Esophagus squamous epithelium (tissue), 5 donors: Measurements from ENCODE around the gene DPP4. TPM values are rescaled to one million over a fixed set of nuclear protein-coding genes. Genes with fewer than 3 reads are reported as not detected.

ENCODE experiments used
- DNase-seq: peaks from one replicate; lab custom pipeline; 2025; lab: John Stamatoyannopoulos, UW
- H3K27ac ChIP-seq, 4 donors: fragments of 200-600 bp; sonication (generic); one replicate each; pipeline ENCODE4 v1.5.1; 2016 to 2019; ENCODE audit warnings: mild to moderate bottlenecking in 1 of 4
- H3K27me3 ChIP-seq, 4 donors: fragments of 200-600 bp; sonication (generic); 1 replicate in 3 of 4; 2 replicates in 1 of 4; pipeline versions ENCODE4 v1.5.1 to v1.6.0; 2017 to 2021; ENCODE audit warnings: antibody characterized with exemption in 1 of 4
- H3K36me3 ChIP-seq, 3 donors: fragments of 200-600 bp; sonication (generic); one replicate each; pipeline ENCODE4 v1.5.1; 2016 to 2019
- H3K4me1 ChIP-seq, 3 donors: fragments of 200-600 bp; sonication (generic); one replicate each; pipeline ENCODE4 v1.5.1; 2017 to 2019
- H3K4me3 ChIP-seq, 4 donors: fragments of 200-600 bp; sonication (generic); 1 replicate in 3 of 4; 2 replicates in 1 of 4; pipeline ENCODE4 v1.5.1; 2016 to 2019; ENCODE audit warnings: mild to moderate bottlenecking in 2 of 4, moderate library complexity in 1 of 4
- H3K9me3 ChIP-seq, 3 donors: fragments of 200-600 bp; sonication (generic); one replicate each; pipeline ENCODE4 v1.5.1; 2016 to 2019
- CTCF ChIP-seq, 6 experiments: fragments of 450-650 bp in 4 of 6; fragments of 200-600 bp in 2 of 6; sonication (generic) in 2 of 6; IDR thresholded peaks; one replicate each; pipeline ENCODE4 v1.5.1; 2016 to 2019; ENCODE audit warnings: antibody characterized with exemption in 6 of 6, mild to moderate bottlenecking in 4 of 6, moderate library complexity in 4 of 6
- POLR2A ChIP-seq, 4 donors: fragments of 450-650 bp; IDR thresholded peaks; one replicate each; pipeline ENCODE4 v1.6.1; 2017; ENCODE audit warnings: antibody characterized with exemption in 4 of 4, mild to moderate bottlenecking in 4 of 4, moderate library complexity in 3 of 4
- WGBS, 2 donors: methylation state at CpG; one replicate each; pipeline ENCODE4 v1.1.5; 2018; 5-methylcytosine and 5-hydroxymethylcytosine counted together
- intact Hi-C: fragments of 100-400 bp; cut with DNase I; formaldehyde crosslinking; loops from one replicate; pipeline ENCODE4 v1.15.0; 2022
- total RNA-seq, 4 donors: library from RNA; depleted of rRNA; stranded (reverse); fragments of >200 nt; gene quantifications; one replicate each; pipeline ENCODE4 v1.1.0, GENCODE V29; 2016
- donor health status: DM: yes; HTN: yes; CAD: no.

Gene DPP4
- total RNA-seq, 4 donors from 2014 or later = 0.97 to 3.1 (median 3.0) TPM; not detected in 1

DNA sequence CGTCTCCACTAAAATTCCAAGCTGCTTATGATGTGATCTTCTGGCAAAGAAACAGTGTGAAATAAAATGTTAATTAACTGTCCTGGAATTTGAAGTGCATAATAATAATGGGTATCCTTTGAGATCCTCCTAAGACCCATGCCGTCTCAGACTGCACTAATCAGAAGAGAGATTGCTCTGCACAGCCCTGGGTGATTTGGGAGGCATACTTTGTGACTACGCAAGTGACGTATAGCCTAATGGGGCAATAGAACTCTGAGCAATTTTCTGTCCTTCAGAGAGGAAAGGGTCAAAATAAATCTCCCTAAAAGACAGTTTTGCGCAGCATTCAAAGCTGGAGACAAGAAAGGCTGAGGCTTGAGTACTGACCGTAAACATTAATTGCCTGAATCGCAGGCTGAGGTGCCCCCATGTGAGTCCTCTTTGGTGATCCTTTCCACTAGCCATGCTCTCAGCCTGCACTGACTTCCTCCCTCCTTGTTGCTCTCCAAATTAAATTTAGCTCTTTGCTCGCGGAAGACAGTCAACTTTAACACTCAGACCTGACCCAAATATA, 76.0 kb downstream of the DPP4 start:
- no peak overlapping the region for H3K4me3 ChIP-seq
- DNase-seq = no peak
- intact Hi-C loops = no loop called here
- TF ChIP-seq POLR2A (IDR thresholded peaks at IDR 0.05) (no peak), CTCF (IDR thresholded peaks at IDR 0.05) (no peak)
- no peaks in the 10 kb centered on the region for H3K27me3 ChIP-seq
- no peaks in the 10 kb centered on the region for H3K36me3 ChIP-seq
- H3K27ac ChIP-seq = no peak overlapping the region
- no peaks in the 10 kb centered on the region for H3K4me1 ChIP-seq
- 75 to 81% methylated on average over 7 to 9 of the region's 9 CpGs for WGBS, 2 donors
- H3K9me3 ChIP-seq = no peaks in the 10 kb centered on the region

DNA sequence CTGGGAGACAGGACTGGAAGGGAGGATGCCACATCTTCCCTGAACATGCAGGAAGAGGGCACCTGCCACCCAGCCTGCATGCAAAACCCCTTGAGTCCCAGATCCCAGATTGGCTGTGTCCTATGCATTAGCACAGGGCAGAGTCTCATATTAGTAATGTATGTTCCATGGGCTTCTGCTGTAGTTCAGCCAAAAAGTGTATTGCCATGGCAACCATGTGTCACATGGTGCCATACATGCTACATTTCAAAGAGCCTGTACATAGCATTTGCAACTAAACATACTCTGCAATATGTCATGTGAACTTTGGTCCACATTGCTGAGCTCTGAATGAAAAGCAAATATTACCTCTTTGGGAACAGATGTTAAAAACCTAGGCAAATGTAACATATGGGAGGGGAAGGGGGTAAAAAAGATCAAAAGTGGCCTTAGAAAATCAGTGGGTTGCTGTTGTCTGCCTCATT, 78.4 kb downstream of the DPP4 start:
- H3K9me3 ChIP-seq = no peaks in the 10 kb centered on the region
- H3K27me3 ChIP-seq = no peaks in the 10 kb centered on the region
- H3K27ac ChIP-seq = no peak overlapping the region
- TF ChIP-seq POLR2A (IDR thresholded peaks at IDR 0.05) (no peak), CTCF (IDR thresholded peaks at IDR 0.05) (no peak)
- DNase-seq = no peak
- no peaks in the 10 kb centered on the region for H3K36me3 ChIP-seq
- no peak overlapping the region for H3K4me3 ChIP-seq
- H3K4me1 ChIP-seq = no peaks in the 10 kb centered on the region
- intact Hi-C loops = no loop called here

GRCh38 chr2:161994761-161995520, 79.1 kb downstream of the DPP4 start:
- intact Hi-C loops = no loop called here
- H3K36me3 ChIP-seq = no peaks in the 10 kb centered on the region
- 52 to 71% methylated on average over 5 of the region's 5 CpGs for WGBS, 2 donors
- no peaks in the 10 kb centered on the region for H3K4me1 ChIP-seq
- TF ChIP-seq CTCF (IDR thresholded peaks at IDR 0.05) (no peak), POLR2A (IDR thresholded peaks at IDR 0.05) (no peak)
- H3K4me3 ChIP-seq = no peak overlapping the region
- H3K27me3 ChIP-seq = no peaks in the 10 kb centered on the region
- DNase-seq = no peak
- no peak overlapping the region for H3K27ac ChIP-seq
- no peaks in the 10 kb centered on the region for H3K9me3 ChIP-seq

DNA sequence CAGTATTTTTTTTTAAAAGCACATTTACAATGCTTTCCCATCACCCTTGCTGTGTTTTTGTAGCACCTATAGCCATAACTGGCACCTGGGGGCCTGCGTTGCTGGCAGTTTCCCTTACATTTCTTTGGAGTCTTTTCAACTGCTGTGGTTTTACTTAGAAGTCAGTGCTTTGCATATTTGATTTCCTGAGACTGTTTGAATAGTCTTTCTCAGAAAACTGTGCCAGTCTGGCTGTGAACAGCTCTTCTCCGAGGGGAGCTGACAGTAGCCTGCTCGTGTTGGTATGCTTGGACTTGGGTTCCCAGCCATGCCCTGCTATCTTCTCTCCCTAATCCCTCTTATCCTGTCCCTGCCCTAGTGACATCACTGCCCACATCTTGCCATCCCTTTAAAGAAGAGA, 81.5 kb downstream of the DPP4 start:
- Histone ChIP-seq H3K4me1 (no peaks in the 10 kb centered on the region), H3K27me3 (no peaks in the 10 kb centered on the region), H3K4me3 (no peak overlapping the region), H3K36me3 (no peaks in the 10 kb centered on the region), H3K9me3 (no peaks in the 10 kb centered on the region), H3K27ac (peak overlapping the region in 1 of 4 donors; percentile 7)
- intact Hi-C loops = no loop called here
- no peak for DNase-seq
- TF ChIP-seq POLR2A (IDR thresholded peaks at IDR 0.05) (no peak), CTCF (IDR thresholded peaks at IDR 0.05) (no peak)
- 8 to 20% methylated on average over 3 of the region's 3 CpGs for WGBS, 2 donors

DNA sequence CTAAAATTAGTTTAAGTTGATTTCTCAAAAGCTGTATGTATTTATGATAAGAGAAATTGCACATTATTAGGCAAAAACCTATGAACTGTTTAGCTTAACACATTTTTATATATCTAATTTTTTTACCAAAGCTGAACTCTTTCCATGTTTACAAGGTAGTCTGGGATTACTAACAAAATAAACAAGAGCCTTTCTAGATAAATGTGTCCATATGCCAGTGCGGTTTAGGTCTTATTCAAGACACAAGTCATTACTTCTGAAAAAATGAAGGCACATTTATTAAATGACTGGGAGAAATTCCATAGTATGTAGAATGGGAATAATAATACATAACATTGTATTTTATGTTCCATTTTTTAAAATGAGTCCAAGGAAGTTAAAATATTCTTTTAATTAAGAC, 82.0 kb downstream of the DPP4 start:
- 80 to 88% methylated on average over 1 of the region's 1 CpG for WGBS, 2 donors
- Histone ChIP-seq H3K27me3 (no peaks in the 10 kb centered on the region), H3K27ac (no peak overlapping the region), H3K4me3 (no peak overlapping the region), H3K9me3 (no peaks in the 10 kb centered on the region), H3K36me3 (no peaks in the 10 kb centered on the region), H3K4me1 (no peaks in the 10 kb centered on the region)
- intact Hi-C loops = no loop called here
- TF ChIP-seq POLR2A (IDR thresholded peaks at IDR 0.05) = no peak
- TF ChIP-seq CTCF (IDR thresholded peaks at IDR 0.05) = no peak
- no peak for DNase-seq
